Kidney glomerular epithelial cell (primary cell): ENCODE results near the gene DDIT3.

ENCODE experiments used
- DNase-seq: peaks from one replicate; lab custom pipeline; 2025; lab: John Stamatoyannopoulos, UW

DDIT3 gene

GRCh38 chr12:57485695-57486094, 34.6 kb downstream of the DDIT3 start:
- DNase-seq = no peak

- DNase-seq = peak; percentile 88
These were observed 36.8 kb downstream of the DDIT3 start for GRCh38 chr12:57483466-57483865.

GRCh38 chr12:57481671-57482070, 38.6 kb downstream of the DDIT3 start:
- DNase-seq = no peak

GRCh38 chr12:57479376-57480115, 40.8 kb downstream of the DDIT3 start, which contains the start of gene ARHGAP9:
ARHGAP9 (minus strand) TSS chr12:57479866; CDS start chr12:57479406, 460 bp downstream.
- DNase-seq = no peak

GRCh38 chr12:57479043-57479375, 41.3 kb downstream of the DDIT3 start:
- no peak for DNase-seq

GRCh38 chr12:57477710-57478681, 42.3 kb downstream of the DDIT3 start:
- peak; percentile 38 for DNase-seq

- no peak for DNase-seq
These were observed 43.2 kb downstream of the DDIT3 start for GRCh38 chr12:57476993-57477709.

- no peak for DNase-seq
These were observed 43.9 kb downstream of the DDIT3 start for GRCh38 chr12:57476162-57476992.

- peak; percentile 7 for DNase-seq
These were observed 44.8 kb downstream of the DDIT3 start for GRCh38 chr12:57475271-57476161.

- no peak for DNase-seq
These were observed 45.5 kb downstream of the DDIT3 start for GRCh38 chr12:57474862-57475261.

GRCh38 chr12:57474430-57474829, 45.9 kb downstream of the DDIT3 start:
- DNase-seq = no peak

- no peak for DNase-seq
These were observed 46.4 kb downstream of the DDIT3 start for GRCh38 chr12:57473886-57474285.

- no peak for DNase-seq
These were observed 46.9 kb downstream of the DDIT3 start for GRCh38 chr12:57473392-57473791.

- DNase-seq = no peak
These were observed 47.9 kb downstream of the DDIT3 start for GRCh38 chr12:57472391-57472790.

- DNase-seq = no peak
These were observed 48.7 kb downstream of the DDIT3 start for GRCh38 chr12:57471661-57472060.

GRCh38 chr12:57470970-57471656, 49.2 kb downstream of the DDIT3 start:
- no peak for DNase-seq

- DNase-seq = no peak
These were observed 49.9 kb downstream of the DDIT3 start for GRCh38 chr12:57470286-57470969.

- no peak for DNase-seq
These were observed 50.8 kb downstream of the DDIT3 start for GRCh38 chr12:57469296-57470164.
